T-cell (primary cell): ENCODE data around the gene APBA3. TPM values are rescaled to one million over a fixed set of nuclear protein-coding genes. Genes with fewer than 3 reads are reported as not detected.
"Not testable (repeated sequence)": the region's sequence is repeated elsewhere in the genome, so short reads cannot be mapped to it uniquely, and the experiment has no call there.

Source experiments
- ATAC-seq, 4 experiments: fragments of 200-7000 bp in 3 of 4; fragments of 150-1000 bp in 1 of 4; cut with Tn5 transposase; replicated peaks in 1 of 4; 1 replicate in 3 of 4; 2 replicates in 1 of 4; pipeline ENCODE4 v1.10.0; 2021; ENCODE audit warnings: moderate library complexity in 3 of 4, mild to moderate bottlenecking in 2 of 4, moderate number of reproducible peaks in 1 of 4
- CTCF ChIA-PET, 2 donors: fragments of 300-600 bp; sonication (Branson Sonifier 250); formaldehyde crosslinking; loops; one replicate each; lab custom pipeline; 2022; ENCODE audit warnings: antibody characterized with exemption in 2 of 2; lab: Charles Lee
- POLR2A ChIA-PET, 2 donors: fragments of 300-600 bp; sonication (Branson Sonifier 250); formaldehyde crosslinking; loops; one replicate each; lab custom pipeline; 2022; ENCODE audit warnings: antibody characterized with exemption in 2 of 2; lab: Charles Lee
- DNase-seq, 35 experiments: peaks; one replicate each; pipeline versions ENCODE4 v3.0.0 to v3.0.0-alpha.2; 2013 to 2023
- H3K27ac ChIP-seq: one replicate; pipeline ENCODE4 v1.5.1; 2013; ENCODE audit warnings: low read length
- H3K27me3 ChIP-seq, 2 experiments: replicated peaks in 1 of 2; 1 replicate in 1 of 2; 2 replicates in 1 of 2; pipeline versions ENCODE4 v1.6.1 to v1.7.0; 2013; ENCODE audit warnings: low read length in 1 of 2, mixed read lengths in 1 of 2; ENCODE audit not compliant: control insufficient read depth in 2 of 2, insufficient read depth in 2 of 2; ENCODE audit errors: extremely low read depth in 1 of 2
- H3K36me3 ChIP-seq, 2 donors: 1 replicate in 1 of 2; 2 replicates in 1 of 2; pipeline versions ENCODE4 v1.6.1 to v1.7.0; 2013; ENCODE audit warnings: low read length in 1 of 2; ENCODE audit not compliant: control insufficient read depth in 2 of 2, insufficient read depth in 1 of 2; ENCODE audit errors: extremely low read depth in 1 of 2
- H3K4me1 ChIP-seq, 2 experiments: 1 replicate in 1 of 2; 2 replicates in 1 of 2; pipeline versions ENCODE4 v1.6.1 to v1.7.0; 2013; ENCODE audit warnings: low read length in 2 of 2, mixed read lengths in 1 of 2; ENCODE audit not compliant: insufficient read depth in 2 of 2, control insufficient read depth in 1 of 2; ENCODE audit errors: extremely low read depth in 1 of 2
- H3K4me3 ChIP-seq, 2 donors: 1 replicate in 1 of 2; 2 replicates in 1 of 2; pipeline versions ENCODE4 v1.5.1 to v1.7.0; 2013; ENCODE audit warnings: mild to moderate bottlenecking in 2 of 2, low read length in 1 of 2, moderate library complexity in 1 of 2; ENCODE audit not compliant: control insufficient read depth in 1 of 2; ENCODE audit errors: extremely low read depth in 1 of 2
- H3K9me3 ChIP-seq: 2 replicates; pipeline ENCODE4 v1.7.0; 2013
- H3K27ac Mint-ChIP-seq, 2 donors: one replicate each; pipeline ENCODE4 v1.8.0; 2020 to 2021; ENCODE audit warnings: mild to moderate bottlenecking in 2 of 2, mixed read lengths in 2 of 2
- H3K27me3 Mint-ChIP-seq, 2 donors: one replicate each; pipeline ENCODE4 v1.8.0; 2021 to 2022; ENCODE audit warnings: mixed read lengths in 2 of 2
- H3K36me3 Mint-ChIP-seq: one replicate; pipeline ENCODE4 v1.8.0; 2021; ENCODE audit warnings: mixed read lengths
- H3K4me1 Mint-ChIP-seq, 3 donors: one replicate each; pipeline ENCODE4 v1.8.0; 2020 to 2022; ENCODE audit warnings: mixed read lengths in 3 of 3, mild to moderate bottlenecking in 1 of 3
- H3K4me3 Mint-ChIP-seq, 3 donors: one replicate each; pipeline ENCODE4 v1.8.0; 2020 to 2022; ENCODE audit warnings: mild to moderate bottlenecking in 3 of 3, mixed read lengths in 3 of 3, moderate library complexity in 3 of 3
- H3K9me3 Mint-ChIP-seq, 3 donors: one replicate each; pipeline ENCODE4 v1.8.0; 2020 to 2022; ENCODE audit warnings: mixed read lengths in 3 of 3
- WGBS: methylation state at CpG from one replicate; pipeline ENCODE4 v1.1.5; 2013; ENCODE audit warnings: missing lambda C conversion rate; ENCODE audit not compliant: insufficient coverage; 5-methylcytosine and 5-hydroxymethylcytosine counted together
- total RNA-seq, 35 experiments: library from RNA in 6 of 35; stranded (reverse) in 6 of 35; fragments of 120-200 nt in 1 of 35; gene quantifications; one replicate each; pipeline versions ENCODE4 v1.2.1 to v1.2.4 and lab custom pipeline; 2013 to 2026

Gene APBA3
- total RNA-seq, 5 donors from 2014 or later (not counting 1 experiment from before 2014, with no cell fraction given) = 57.3 to 99.0 (median 78.2) TPM

DNA sequence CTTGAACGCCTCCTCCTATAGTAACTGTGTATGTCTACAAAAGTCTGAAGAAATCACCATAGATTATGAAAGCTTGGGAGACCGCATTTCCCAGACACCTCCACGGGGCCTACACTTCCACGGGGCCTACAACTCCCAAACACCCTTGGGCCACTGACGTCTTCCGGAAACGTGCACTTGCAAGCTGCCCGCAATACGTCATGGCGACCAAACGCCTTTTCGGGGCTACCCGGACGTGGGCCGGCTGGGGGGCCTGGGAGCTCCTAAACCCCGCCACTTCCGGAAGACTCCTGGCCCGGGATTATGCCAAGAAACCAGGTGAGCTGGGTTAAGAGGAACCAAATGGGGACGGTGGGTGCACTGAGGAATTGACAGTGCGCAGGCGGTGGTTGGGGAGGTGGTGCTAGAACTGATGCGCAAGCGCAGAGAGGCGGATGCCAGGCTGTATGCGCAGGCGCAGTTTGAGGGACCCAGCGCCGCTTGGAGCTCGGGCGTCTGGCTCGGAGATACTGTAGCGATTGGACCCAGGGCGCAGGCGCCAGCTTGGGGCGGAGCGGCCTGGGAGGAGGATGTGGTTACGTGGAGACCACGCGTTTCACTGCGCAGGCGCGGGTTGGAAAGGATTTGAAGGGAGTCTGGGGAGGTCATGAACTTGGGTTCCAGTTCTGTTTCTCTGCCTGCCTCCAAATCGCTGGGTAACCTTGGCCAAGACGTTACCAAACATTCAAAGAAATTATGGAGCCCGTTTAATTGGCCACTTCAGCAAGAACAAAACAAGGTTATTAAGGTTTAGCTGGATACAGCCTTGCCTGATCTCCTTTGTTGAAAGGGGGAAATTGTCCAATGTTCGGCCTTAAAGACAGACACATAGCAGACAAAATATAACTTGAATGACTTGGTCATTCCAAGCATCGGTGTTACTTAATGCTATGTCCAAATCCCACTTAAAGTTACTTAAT lies 1.3 kb upstream of the APBA3 start, which contains the start of gene MRPL54:
Gene MRPL54, plus strand, starts transcription at position 182 of the 959 bp plus-strand sequence. Its CDS starts 19 bp downstream, at position 201.
- Histone ChIP-seq H3K27me3 (no peaks in the 10 kb centered on the region), H3K9me3 (no peaks in the 10 kb centered on the region), H3K4me1 (peaks cover 15 to 70% of the 10 kb centered on the region in 2 experiments), H3K36me3 (peaks cover 13 to 40% of the 10 kb centered on the region in 2 donors), H3K4me3 (peak within 1 kb of the TSS; percentile 85 to 98), H3K27ac (peak within 1 kb of the TSS; percentile 98)
- Mint-ChIP-seq H3K36me3 (peaks cover 7% of the 10 kb centered on the region), H3K27ac (peak within 1 kb of the TSS; percentile 100), H3K4me3 (peak within 1 kb of the TSS; percentile 97 to 98 (median 97)), H3K27me3 (no peaks in the 10 kb centered on the region), H3K4me1 (peaks cover 45 to 57% (median 50%) of the 10 kb centered on the region in 3 donors), H3K9me3 (no peaks in the 10 kb centered on the region)
- ChIA-PET POLR2A (interaction anchor here (0.5 to 1.2 kb wide), 10 partner anchors 25 to 1037 kb away, joined by 3 to 29 read pairs (median 4); no protein-coding TSS in a partner anchor), CTCF (interaction anchor here in 1 of 2 donors (0.5 to 2.0 kb wide), 12 partner anchors 17 to 1028 kb away, joined by 3 to 21 read pairs (median 4); no protein-coding TSS in a partner anchor)
- DNase-seq = peak; percentile 98 to 100 (median 99)
- WGBS = under 1% methylated on average over 31 of the region's 47 CpGs
- peak; percentile 86 to 87 (median 87) for ATAC-seq

DNA sequence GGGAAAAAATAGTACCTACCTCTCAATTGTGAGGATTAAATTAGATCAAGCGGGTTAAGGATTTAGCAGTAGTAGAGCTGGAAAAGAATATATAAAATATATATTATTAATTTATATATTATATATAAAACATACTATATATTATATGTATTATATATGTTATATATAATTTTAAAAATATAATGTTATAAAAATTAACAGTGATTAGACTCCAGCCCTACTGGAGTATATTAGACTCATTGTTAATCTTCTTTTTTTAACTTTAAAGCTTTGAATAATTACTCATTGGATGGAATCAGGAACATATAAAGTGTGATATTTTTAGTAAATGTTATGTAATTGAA lies 610 bp upstream of the APBA3 start:
- peaks cover 45 to 59% (median 53%) of the 10 kb centered on the region in 3 donors for H3K4me1 Mint-ChIP-seq
- ChIA-PET POLR2A (interaction anchor here in 1 of 2 donors (0.6 kb wide), 1 partner anchor 333 kb away, joined by 3 read pairs; no protein-coding TSS in a partner anchor), CTCF (interaction anchor here in 1 of 2 donors (0.6 to 2.0 kb wide), 7 partner anchors 23 to 1029 kb away, joined by 3 to 21 read pairs (median 5); no protein-coding TSS in a partner anchor)
- peak overlapping the region; percentile 97 to 98 (median 97) for H3K4me3 Mint-ChIP-seq
- H3K4me3 ChIP-seq = peak overlapping the region; percentile 69 to 85
- H3K27ac Mint-ChIP-seq = peak overlapping the region; percentile 100
- ATAC-seq (no peak), DNase-seq (no peak)
- H3K9me3 ChIP-seq = no peaks in the 10 kb centered on the region
- peaks cover 11 to 39% of the 10 kb centered on the region in 2 donors for H3K36me3 ChIP-seq
- no CpG with 5 or more reads among the region's 1 CpG for WGBS
- no peaks in the 10 kb centered on the region for H3K27me3 ChIP-seq
- H3K9me3 Mint-ChIP-seq = no peaks in the 10 kb centered on the region
- peaks cover 7% of the 10 kb centered on the region for H3K36me3 Mint-ChIP-seq
- H3K4me1 ChIP-seq = peaks cover 15 to 71% of the 10 kb centered on the region in 2 experiments
- H3K27me3 Mint-ChIP-seq = no peaks in the 10 kb centered on the region
- peak overlapping the region; percentile 98 for H3K27ac ChIP-seq

DNA sequence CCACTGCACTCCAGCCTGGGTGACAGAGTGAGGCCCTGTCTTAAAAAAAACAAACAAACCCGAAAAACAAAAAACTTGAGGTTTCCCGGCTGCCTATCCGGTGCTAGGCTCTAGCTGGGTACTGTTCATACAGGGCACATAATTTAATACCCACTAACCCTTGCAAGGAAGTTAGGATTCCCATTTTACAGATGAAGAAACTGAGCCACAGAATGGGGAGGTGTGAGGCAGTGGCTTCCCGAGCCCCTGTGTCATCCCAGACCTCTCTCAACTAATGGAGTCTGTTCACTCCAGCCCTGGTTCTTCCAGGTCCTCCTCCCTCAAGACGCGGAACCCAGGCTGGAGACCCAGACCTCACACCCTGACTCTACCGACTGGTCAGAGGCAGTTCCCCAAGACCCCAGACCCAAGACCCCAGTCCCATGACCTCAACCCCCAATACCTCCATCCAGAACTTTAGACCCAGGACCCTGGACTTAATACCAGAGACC lies 576 bp downstream of the APBA3 start:
- peak overlapping the region; percentile 58 to 98 for H3K4me3 ChIP-seq
- H3K27me3 ChIP-seq = no peaks in the 10 kb centered on the region
- H3K4me3 Mint-ChIP-seq = peak overlapping the region; percentile 97 to 98 (median 97)
- no peaks in the 10 kb centered on the region for H3K27me3 Mint-ChIP-seq
- WGBS = 0% methylated on average over 3 of the region's 7 CpGs
- H3K4me1 Mint-ChIP-seq = peaks cover 43 to 60% (median 54%) of the 10 kb centered on the region in 3 donors
- H3K36me3 ChIP-seq = peaks cover 11 to 34% of the 10 kb centered on the region in 2 donors
- no peaks in the 10 kb centered on the region for H3K9me3 ChIP-seq
- ChIA-PET POLR2A (interaction anchor here in 1 of 2 donors (0.6 kb wide), 1 partner anchor 1827 kb away, joined by 3 read pairs; no protein-coding TSS in a partner anchor), CTCF (interaction anchor here in 1 of 2 donors (0.7 kb wide), 1 partner anchor 227 kb away, joined by 6 read pairs; no protein-coding TSS in a partner anchor)
- no peaks in the 10 kb centered on the region for H3K9me3 Mint-ChIP-seq
- peak overlapping the region; percentile 98 for H3K27ac ChIP-seq
- H3K36me3 Mint-ChIP-seq = peaks cover 5% of the 10 kb centered on the region
- no peak for ATAC-seq
- H3K4me1 ChIP-seq = peaks cover 15 to 62% of the 10 kb centered on the region in 2 experiments
- peak in 16 of 35 experiments; percentile 8 to 54 (median 26) for DNase-seq
- H3K27ac Mint-ChIP-seq = peak overlapping the region; percentile 95 to 97

DNA sequence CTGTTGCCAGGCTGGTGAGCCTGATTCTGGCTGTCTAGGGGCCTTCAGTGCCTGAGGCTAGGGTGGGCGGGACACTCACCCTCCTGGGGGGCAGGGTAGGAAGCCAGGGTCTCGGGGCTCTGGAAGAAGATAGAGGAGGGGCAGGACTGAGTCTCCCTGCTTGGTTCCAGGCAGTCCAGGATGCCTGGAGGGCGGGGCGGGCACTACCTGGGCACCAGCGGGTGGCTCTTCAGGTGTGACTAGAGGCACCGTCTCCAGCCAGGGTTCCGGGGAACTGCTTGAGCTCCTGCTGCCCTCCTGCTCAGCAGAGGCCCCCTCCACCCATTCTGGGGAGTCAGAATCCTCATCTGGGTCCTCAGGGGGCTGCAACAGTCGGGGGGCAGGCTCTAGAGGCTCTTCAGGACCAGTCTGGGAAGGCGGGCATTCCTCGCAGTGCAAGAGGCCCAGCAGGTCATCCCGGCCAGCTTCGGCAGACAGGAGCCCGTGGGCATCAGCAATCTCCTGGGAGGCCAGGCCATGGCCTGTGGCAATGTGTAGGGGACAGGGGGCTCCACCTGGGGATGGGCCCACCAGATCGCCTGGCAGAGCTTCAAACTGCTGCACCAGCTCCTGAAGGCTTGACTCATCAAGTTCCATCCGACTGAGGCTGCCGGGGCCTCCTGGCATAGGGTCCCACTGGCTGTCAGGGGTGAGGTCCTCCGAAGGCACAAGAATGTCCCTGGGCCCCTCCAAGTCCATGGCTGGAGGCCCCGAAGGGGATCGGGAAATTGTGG lies 1.8 kb downstream of the APBA3 start:
- peaks cover 53 to 70% (median 63%) of the 10 kb centered on the region in 3 donors for H3K4me1 Mint-ChIP-seq
- no peaks in the 10 kb centered on the region for H3K9me3 ChIP-seq
- no peaks in the 10 kb centered on the region for H3K9me3 Mint-ChIP-seq
- DNase-seq = no peak
- H3K4me3 ChIP-seq = no peak overlapping the region
- H3K4me1 ChIP-seq = peaks cover 15 to 60% of the 10 kb centered on the region in 2 experiments
- peak overlapping the region; percentile 43 to 98 (median 97) for H3K4me3 Mint-ChIP-seq
- peaks cover 11 to 24% of the 10 kb centered on the region in 2 donors for H3K36me3 ChIP-seq
- POLR2A ChIA-PET = no interaction called here
- no peak for ATAC-seq
- H3K27ac Mint-ChIP-seq = peak overlapping the region in 1 of 2 donors; percentile 15
- CTCF ChIA-PET = no interaction called here
- H3K27ac ChIP-seq = no peak overlapping the region
- WGBS = 95% methylated on average over 16 of the region's 19 CpGs
- no peaks in the 10 kb centered on the region for H3K27me3 Mint-ChIP-seq
- H3K27me3 ChIP-seq = no peaks in the 10 kb centered on the region
- peaks cover 5% of the 10 kb centered on the region for H3K36me3 Mint-ChIP-seq

DNA sequence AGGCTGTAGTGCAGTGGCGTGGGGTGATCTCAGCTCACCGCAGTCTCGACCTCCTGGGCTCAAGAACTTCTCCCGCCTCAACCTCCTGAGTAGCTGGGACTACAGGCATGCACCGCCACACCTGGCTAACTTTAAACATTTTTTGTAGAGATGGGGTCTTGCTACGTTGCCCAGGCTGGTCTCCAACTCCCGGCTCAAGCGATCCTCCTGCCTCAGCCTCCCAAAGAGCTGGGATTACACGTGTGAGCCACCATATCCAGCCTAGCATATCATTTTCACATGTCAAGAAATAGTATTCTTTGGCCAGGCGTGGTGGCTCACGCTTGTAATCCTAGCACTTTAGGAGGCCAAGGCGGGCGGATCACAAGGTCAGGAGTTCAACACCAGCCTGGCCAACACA lies 3.2 kb downstream of the APBA3 start:
- H3K27ac Mint-ChIP-seq, H3K9me3 Mint-ChIP-seq, H3K27ac ChIP-seq, H3K27me3 ChIP-seq, CTCF ChIA-PET, H3K4me3 ChIP-seq, H3K27me3 Mint-ChIP-seq, H3K36me3 Mint-ChIP-seq, POLR2A ChIA-PET, DNase-seq, H3K9me3 ChIP-seq, ATAC-seq: not testable (repeated sequence)
- H3K4me1 ChIP-seq = peaks cover 14 to 55% of the 10 kb centered on the region in 2 experiments
- WGBS = 90% methylated on average over 7 of the region's 13 CpGs
- H3K36me3 ChIP-seq = peaks cover 17 to 28% of the 10 kb centered on the region in 2 donors
- Mint-ChIP-seq H3K4me1 (peaks cover 53 to 71% (median 64%) of the 10 kb centered on the region in 3 donors), H3K4me3 (peak overlapping the region in 1 of 3 donors; percentile 98)
